ENCODE measurements around the gene SCN7A. TPM values are rescaled to one million over a fixed set of nuclear protein-coding genes. Genes with fewer than 3 reads are reported as not detected.

The SCN7A gene
- total and polyA plus RNA-seq, 4 donors = 0.05 to 7.9 (median 1.1) TPM

- peaks cover 0 to 3% (median 0%) of the 10 kb centered on the region in 4 donors for H3K4me1 ChIP-seq (ENCODE audit: control insufficient read depth in 4 of 4, insufficient read depth in 4 of 4, low read length in 3 of 4)
- TF ChIP-seq HNF4A (conservative IDR thresholded peaks at IDR 0.05) = no peak
- no peak for TF ChIP-seq FOXA1 (IDR thresholded peaks at IDR 0.05)
- no peak for TF ChIP-seq YY1 (IDR thresholded peaks at IDR 0.05)
- TF ChIP-seq, protein P1, sequence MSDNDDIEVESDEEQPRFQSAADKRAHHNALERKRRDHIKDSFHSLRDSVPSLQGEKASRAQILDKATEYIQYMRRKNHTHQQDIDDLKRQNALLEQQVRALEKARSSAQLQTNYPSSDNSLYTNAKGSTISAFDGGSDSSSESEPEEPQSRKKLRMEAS (IDR thresholded peaks at IDR 0.05) = no peak
- no peak for TF ChIP-seq RAD21 (IDR thresholded peaks at IDR 0.05)
- no peak overlapping the region for H3K4me3 ChIP-seq (ENCODE audit: low read depth in 1 of 3, low read length in 3 of 3)
- 67% methylated on average over 5 of the region's 5 CpGs for WGBS
- H3K9ac ChIP-seq (ENCODE audit: low read depth in 1 of 2, low read length in 2 of 2) = no peak overlapping the region
- no peak overlapping the region for H3K27ac ChIP-seq (ENCODE audit: low read depth in 1 of 2, low read length in 2 of 2)
- no peaks in the 10 kb centered on the region for H3K36me3 ChIP-seq (ENCODE audit: control insufficient read depth in 4 of 4, insufficient read depth in 3 of 4, low read depth in 1 of 4, low read length in 3 of 4)
- H3K9me3 ChIP-seq (ENCODE audit: control insufficient read depth in 4 of 4, low read length in 3 of 4) = no peaks in the 10 kb centered on the region
- no peaks in the 10 kb centered on the region for H3K27me3 ChIP-seq (ENCODE audit: control insufficient read depth in 4 of 4, insufficient read depth in 4 of 4, low read length in 3 of 4)
- DNase-seq (ENCODE audit: low spot score) = no peak
These were observed 75.0 kb downstream of the SCN7A start for GRCh38 chr2:166418853-166419615.

DNA sequence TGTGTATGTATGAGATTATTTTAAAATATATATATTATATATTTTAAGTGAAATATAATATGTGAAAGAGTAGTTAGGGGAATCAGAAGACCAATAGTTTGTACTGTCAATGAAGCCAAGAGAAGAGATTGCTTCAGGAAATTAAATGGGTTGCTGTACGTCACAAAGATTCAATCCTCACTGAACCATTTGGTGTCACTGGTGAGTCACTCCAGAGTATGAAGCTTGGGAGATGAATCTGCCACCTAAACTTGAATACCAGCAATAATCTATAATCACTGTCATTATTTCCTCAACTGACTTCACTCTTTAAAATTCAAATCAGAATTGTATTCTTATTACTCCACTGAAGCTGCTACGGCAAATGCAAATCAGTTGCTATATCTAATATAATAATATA, 76.4 kb downstream of the SCN7A start:
- TF ChIP-seq ZBTB33 (IDR thresholded peaks at IDR 0.05) = no peak
- TF ChIP-seq YY1 (IDR thresholded peaks at IDR 0.05) = no peak
- peak; percentile 76 for TF ChIP-seq ATF3 (IDR thresholded peaks at IDR 0.05)
- TF ChIP-seq JUND (IDR thresholded peaks at IDR 0.05) = peak; percentile 90 to 96
- peak; percentile 65 to 70 for TF ChIP-seq RAD21 (IDR thresholded peaks at IDR 0.05)
- TF ChIP-seq, protein P2, sequence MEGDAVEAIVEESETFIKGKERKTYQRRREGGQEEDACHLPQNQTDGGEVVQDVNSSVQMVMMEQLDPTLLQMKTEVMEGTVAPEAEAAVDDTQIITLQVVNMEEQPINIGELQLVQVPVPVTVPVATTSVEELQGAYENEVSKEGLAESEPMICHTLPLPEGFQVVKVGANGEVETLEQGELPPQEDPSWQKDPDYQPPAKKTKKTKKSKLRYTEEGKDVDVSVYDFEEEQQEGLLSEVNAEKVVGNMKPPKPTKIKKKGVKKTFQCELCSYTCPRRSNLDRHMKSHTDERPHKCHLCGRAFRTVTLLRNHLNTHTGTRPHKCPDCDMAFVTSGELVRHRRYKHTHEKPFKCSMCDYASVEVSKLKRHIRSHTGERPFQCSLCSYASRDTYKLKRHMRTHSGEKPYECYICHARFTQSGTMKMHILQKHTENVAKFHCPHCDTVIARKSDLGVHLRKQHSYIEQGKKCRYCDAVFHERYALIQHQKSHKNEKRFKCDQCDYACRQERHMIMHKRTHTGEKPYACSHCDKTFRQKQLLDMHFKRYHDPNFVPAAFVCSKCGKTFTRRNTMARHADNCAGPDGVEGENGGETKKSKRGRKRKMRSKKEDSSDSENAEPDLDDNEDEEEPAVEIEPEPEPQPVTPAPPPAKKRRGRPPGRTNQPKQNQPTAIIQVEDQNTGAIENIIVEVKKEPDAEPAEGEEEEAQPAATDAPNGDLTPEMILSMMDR (IDR thresholded peaks at IDR 0.05; ENCODE audit: low read depth, low read length, missing input control) = peak; percentile 32
- H3K4me3 ChIP-seq (ENCODE audit: low read depth in 1 of 3, low read length in 3 of 3) = no peak overlapping the region
- no peak overlapping the region for H3K9ac ChIP-seq (ENCODE audit: low read depth in 1 of 2, low read length in 2 of 2)
- H3K27ac ChIP-seq (ENCODE audit: low read depth in 1 of 2, low read length in 2 of 2) = no peak overlapping the region
- H3K9me3 ChIP-seq (ENCODE audit: control insufficient read depth in 4 of 4, low read length in 3 of 4) = no peaks in the 10 kb centered on the region
- no peaks in the 10 kb centered on the region for H3K27me3 ChIP-seq (ENCODE audit: control insufficient read depth in 4 of 4, insufficient read depth in 4 of 4, low read length in 3 of 4)
- DNase-seq (ENCODE audit: low spot score) = no peak
- H3K36me3 ChIP-seq (ENCODE audit: control insufficient read depth in 4 of 4, insufficient read depth in 3 of 4, low read depth in 1 of 4, low read length in 3 of 4) = no peaks in the 10 kb centered on the region
- WGBS = 55% methylated on average over 2 of the region's 2 CpGs
- peaks cover 0 to 3% (median 0%) of the 10 kb centered on the region in 4 donors for H3K4me1 ChIP-seq (ENCODE audit: control insufficient read depth in 4 of 4, insufficient read depth in 4 of 4, low read length in 3 of 4)

- no peaks in the 10 kb centered on the region for H3K27me3 ChIP-seq (ENCODE audit: control insufficient read depth in 4 of 4, insufficient read depth in 4 of 4, low read length in 3 of 4)
- no peak overlapping the region for H3K27ac ChIP-seq (ENCODE audit: low read depth in 1 of 2, low read length in 2 of 2)
- H3K4me3 ChIP-seq (ENCODE audit: low read depth in 1 of 3, low read length in 3 of 3) = no peak overlapping the region
- WGBS = 95% methylated on average over 1 of the region's 1 CpG
- no peak for DNase-seq (ENCODE audit: low spot score)
- H3K36me3 ChIP-seq (ENCODE audit: control insufficient read depth in 4 of 4, insufficient read depth in 3 of 4, low read depth in 1 of 4, low read length in 3 of 4) = no peaks in the 10 kb centered on the region
- H3K4me1 ChIP-seq (ENCODE audit: control insufficient read depth in 4 of 4, insufficient read depth in 4 of 4, low read length in 3 of 4) = no peaks in the 10 kb centered on the region
- H3K9ac ChIP-seq (ENCODE audit: low read depth in 1 of 2, low read length in 2 of 2) = no peak overlapping the region
- no peaks in the 10 kb centered on the region for H3K9me3 ChIP-seq (ENCODE audit: control insufficient read depth in 4 of 4, low read length in 3 of 4)
- TF ChIP-seq FOXA2 (IDR thresholded peaks at IDR 0.05) (no peak), REST (IDR thresholded peaks at IDR 0.05) (no peak), HNF4G (IDR thresholded peaks at IDR 0.05) (no peak), FOXA1 (IDR thresholded peaks at IDR 0.05) (no peak), TAF1 (conservative IDR thresholded peaks at IDR 0.05) (no peak), EGR1 (IDR thresholded peaks at IDR 0.05; ENCODE audit: low read depth in 2 of 2) (no peak), RAD21 (IDR thresholded peaks at IDR 0.05) (no peak), SP1 (IDR thresholded peaks at IDR 0.05) (no peak), YY1 (IDR thresholded peaks at IDR 0.05) (no peak)
- TF ChIP-seq, protein P1 (IDR thresholded peaks at IDR 0.05) = no peak
- TF ChIP-seq, protein P2 (IDR thresholded peaks at IDR 0.05; ENCODE audit: low read depth, low read length, missing input control) = no peak
These were observed 80.8 kb downstream of the SCN7A start for GRCh38 chr2:166413255-166413654.
